Cardiac muscle cell (in vitro differentiated cells and primary cell): Measurements from ENCODE around the gene HHAT. TPM values are rescaled to one million over a fixed set of nuclear protein-coding genes. Genes with fewer than 3 reads are reported as not detected.

ENCODE experiments used
- DNase-seq, 2 donors: peaks; one replicate each; pipeline versions ENCODE4 v3.0.0 to v3.0.0-alpha.2; 2010 to 2017; ENCODE audit warnings: low read depth in 1 of 2, low spot score in 1 of 2
- H3K27ac ChIP-seq: fragments of 200-600 bp; sonication (generic); 2 replicates; pipeline ENCODE4 v1.5.1; 2016
- H3K27me3 ChIP-seq: fragments of 200-600 bp; sonication (generic); 2 replicates; pipeline ENCODE4 v1.6.0; 2016; ENCODE audit warnings: control low read depth
- H3K36me3 ChIP-seq: fragments of 200-600 bp; sonication (generic); 2 replicates; pipeline ENCODE4 v1.5.1; 2016; ENCODE audit warnings: control low read depth
- H3K4me1 ChIP-seq: fragments of 200-600 bp; sonication (generic); 2 replicates; pipeline ENCODE4 v1.8.1; 2017; ENCODE audit warnings: low read depth, mild to moderate bottlenecking, mixed run types
- H3K4me3 ChIP-seq: fragments of 200-600 bp; sonication (generic); 2 replicates; pipeline ENCODE4 v1.5.1; 2016; ENCODE audit warnings: mild to moderate bottlenecking
- H3K9me3 ChIP-seq: fragments of 200-600 bp; sonication (generic); 2 replicates; pipeline ENCODE4 v1.5.1; 2017; ENCODE audit warnings: low read depth, mild to moderate bottlenecking, control low read depth
- polyA plus RNA-seq: library from polyadenylated mRNA; unstranded; fragments of >200 nt; fragmentation: Nextera tagmentation; extraction: Ambion mirVana; gene quantifications from 2 replicates; pipeline ENCODE4 v1.2.1, GENCODE V29; 2016
- total RNA-seq: library from RNA; depleted of rRNA; stranded (reverse); fragments of >200 nt; gene quantifications from 2 replicates; pipeline ENCODE4 v1.2.3, GENCODE V29; 2016
- TF ChIP-seq, protein P1 (sequence below): IDR thresholded peaks from 2 replicates; pipeline ENCODE4 v1.5.1; 2012; ENCODE audit warnings: low read depth, mild to moderate bottlenecking, low read length

Gene HHAT
- total and polyA plus RNA-seq, 2 experiments from 2014 or later, result 3.6 to 8.4 TPM

DNA sequence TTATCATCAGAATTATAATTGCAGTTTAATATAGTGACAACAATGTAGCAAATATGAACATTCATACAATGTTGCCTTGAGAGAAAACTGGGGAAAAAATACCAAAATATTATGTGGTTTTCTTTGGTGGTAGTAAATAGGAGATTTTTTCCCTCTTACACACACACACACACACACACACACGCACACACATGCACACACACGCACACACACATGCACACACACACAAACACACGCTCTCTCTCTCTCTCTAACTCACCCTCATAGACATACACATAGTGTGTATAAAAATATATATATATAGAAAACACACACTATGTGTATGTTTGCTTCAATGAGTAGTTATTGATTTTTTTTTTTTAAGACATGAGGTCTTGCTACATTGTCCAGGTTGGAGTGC is 211.6 kb downstream of the HHAT start:
- no peak overlapping the region for H3K27ac ChIP-seq

GRCh38 chr1:210541680-210542358 is 213.1 kb downstream of the HHAT start:
- H3K27me3 ChIP-seq, result no peaks in the 10 kb centered on the region
- no peak overlapping the region for H3K27ac ChIP-seq
- no peak overlapping the region for H3K4me3 ChIP-seq
- H3K9me3 ChIP-seq, result no peaks in the 10 kb centered on the region
- no peak for DNase-seq
- TF ChIP-seq, protein P1, sequence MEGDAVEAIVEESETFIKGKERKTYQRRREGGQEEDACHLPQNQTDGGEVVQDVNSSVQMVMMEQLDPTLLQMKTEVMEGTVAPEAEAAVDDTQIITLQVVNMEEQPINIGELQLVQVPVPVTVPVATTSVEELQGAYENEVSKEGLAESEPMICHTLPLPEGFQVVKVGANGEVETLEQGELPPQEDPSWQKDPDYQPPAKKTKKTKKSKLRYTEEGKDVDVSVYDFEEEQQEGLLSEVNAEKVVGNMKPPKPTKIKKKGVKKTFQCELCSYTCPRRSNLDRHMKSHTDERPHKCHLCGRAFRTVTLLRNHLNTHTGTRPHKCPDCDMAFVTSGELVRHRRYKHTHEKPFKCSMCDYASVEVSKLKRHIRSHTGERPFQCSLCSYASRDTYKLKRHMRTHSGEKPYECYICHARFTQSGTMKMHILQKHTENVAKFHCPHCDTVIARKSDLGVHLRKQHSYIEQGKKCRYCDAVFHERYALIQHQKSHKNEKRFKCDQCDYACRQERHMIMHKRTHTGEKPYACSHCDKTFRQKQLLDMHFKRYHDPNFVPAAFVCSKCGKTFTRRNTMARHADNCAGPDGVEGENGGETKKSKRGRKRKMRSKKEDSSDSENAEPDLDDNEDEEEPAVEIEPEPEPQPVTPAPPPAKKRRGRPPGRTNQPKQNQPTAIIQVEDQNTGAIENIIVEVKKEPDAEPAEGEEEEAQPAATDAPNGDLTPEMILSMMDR, result no peak
- no peaks in the 10 kb centered on the region for H3K36me3 ChIP-seq
- no peaks in the 10 kb centered on the region for H3K4me1 ChIP-seq

More for the DNA sequence above, 211.6 kb downstream of the HHAT start:
- no peaks in the 10 kb centered on the region for H3K9me3 ChIP-seq
- H3K27me3 ChIP-seq, result no peaks in the 10 kb centered on the region
- no peak for DNase-seq
- H3K4me1 ChIP-seq, result no peaks in the 10 kb centered on the region
- H3K36me3 ChIP-seq, result no peaks in the 10 kb centered on the region
- TF ChIP-seq, protein P1, result no peak
- H3K4me3 ChIP-seq, result no peak overlapping the region

- no peaks in the 10 kb centered on the region for H3K36me3 ChIP-seq
- H3K27me3 ChIP-seq, result no peaks in the 10 kb centered on the region
- no peak overlapping the region for H3K4me3 ChIP-seq
- DNase-seq, result no peak
- TF ChIP-seq, protein P1, result no peak
- H3K9me3 ChIP-seq, result no peaks in the 10 kb centered on the region
- no peaks in the 10 kb centered on the region for H3K4me1 ChIP-seq
- no peak overlapping the region for H3K27ac ChIP-seq
Measured at GRCh38 chr1:210551899-210552298, 223.2 kb downstream of the HHAT start.

DNA sequence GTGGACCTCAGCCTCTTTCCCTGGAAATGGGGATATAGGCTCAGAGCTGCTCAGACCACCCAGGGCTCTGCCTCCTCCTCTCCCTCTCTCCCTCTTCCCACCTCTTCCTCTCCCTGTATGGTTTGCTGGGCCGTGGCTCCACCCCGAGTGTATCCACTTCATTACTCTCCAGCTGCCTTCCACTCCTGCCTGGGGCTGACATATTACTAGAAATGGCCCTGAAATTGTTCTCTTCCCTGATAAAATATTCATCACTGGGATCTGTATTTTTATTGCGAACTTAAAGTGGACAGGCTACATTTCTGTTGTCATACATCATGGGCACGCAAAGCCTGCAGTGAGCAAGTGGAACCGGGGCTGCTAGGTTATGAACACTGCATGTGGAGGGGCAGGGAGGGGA is 225.0 kb downstream of the HHAT start:
- TF ChIP-seq, protein P1, result no peak

GRCh38 chr1:210554382-210554781 is 225.7 kb downstream of the HHAT start:
- no peak overlapping the region for H3K27ac ChIP-seq
- H3K27me3 ChIP-seq, result no peaks in the 10 kb centered on the region

More for the DNA sequence above, 225.0 kb downstream of the HHAT start:
- Histone ChIP-seq H3K27ac (no peak overlapping the region), H3K27me3 (no peaks in the 10 kb centered on the region), H3K4me1 (peaks cover 12% of the 10 kb centered on the region), H3K4me3 (no peak overlapping the region), H3K9me3 (no peaks in the 10 kb centered on the region), H3K36me3 (no peaks in the 10 kb centered on the region)
- DNase-seq, result no peak

More at GRCh38 chr1:210554382-210554781, 225.7 kb downstream of the HHAT start:
- Histone ChIP-seq H3K4me3 (no peak overlapping the region), H3K36me3 (no peaks in the 10 kb centered on the region), H3K9me3 (no peaks in the 10 kb centered on the region), H3K4me1 (peaks cover 14% of the 10 kb centered on the region)
- TF ChIP-seq, protein P1, result no peak
- DNase-seq, result no peak
